DMS 273 (cell line): ENCODE data around the gene CCL15.
"Not testable (repeated sequence)": the region's sequence is repeated elsewhere in the genome, so short reads cannot be mapped to it uniquely, and the experiment has no call there.

Source experiments
- DNase-seq: peaks from one replicate; lab custom pipeline; 2025; ENCODE audit not compliant: unreplicated experiment; lab: John Stamatoyannopoulos, UW

The CCL15 gene, protein sequence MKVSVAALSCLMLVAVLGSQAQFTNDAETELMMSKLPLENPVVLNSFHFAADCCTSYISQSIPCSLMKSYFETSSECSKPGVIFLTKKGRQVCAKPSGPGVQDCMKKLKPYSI

DNA sequence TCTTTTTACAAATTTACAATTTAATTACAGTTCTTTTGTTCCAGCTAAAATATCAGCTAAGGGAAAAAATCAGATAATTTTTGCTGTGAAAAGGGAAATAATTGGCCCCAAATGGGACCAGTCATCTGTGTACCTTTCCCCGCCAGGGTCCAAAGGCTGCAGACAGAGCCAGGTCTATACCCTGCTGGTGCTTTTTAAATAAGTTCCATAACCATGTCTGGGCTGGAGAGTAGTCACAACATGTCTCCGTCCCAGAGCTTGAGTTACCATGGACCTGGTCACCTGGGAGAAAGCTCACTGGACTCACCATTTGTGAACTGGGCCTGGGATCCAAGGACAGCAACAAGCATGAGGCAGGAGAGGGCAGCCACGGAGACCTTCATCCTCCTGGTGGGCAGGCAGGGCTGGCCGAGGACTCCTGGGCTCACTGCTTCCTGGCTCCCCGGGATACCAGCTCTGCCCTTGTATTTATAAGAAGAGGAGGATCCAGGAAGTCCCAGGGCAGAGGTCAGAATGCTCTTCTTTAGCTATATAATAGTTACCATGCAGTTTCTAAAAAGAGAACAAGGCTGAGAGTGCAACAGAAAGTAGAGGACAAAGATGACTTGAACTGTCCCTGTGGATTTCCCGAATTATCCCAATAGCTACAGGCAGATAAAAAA lies at the start of gene CCL15:
TSS of gene CCL15 (minus strand) at position 444 of the 662 bp plus-strand sequence. CDS start at position 383, 61 bp downstream.
- DNase-seq: no peak

DNA sequence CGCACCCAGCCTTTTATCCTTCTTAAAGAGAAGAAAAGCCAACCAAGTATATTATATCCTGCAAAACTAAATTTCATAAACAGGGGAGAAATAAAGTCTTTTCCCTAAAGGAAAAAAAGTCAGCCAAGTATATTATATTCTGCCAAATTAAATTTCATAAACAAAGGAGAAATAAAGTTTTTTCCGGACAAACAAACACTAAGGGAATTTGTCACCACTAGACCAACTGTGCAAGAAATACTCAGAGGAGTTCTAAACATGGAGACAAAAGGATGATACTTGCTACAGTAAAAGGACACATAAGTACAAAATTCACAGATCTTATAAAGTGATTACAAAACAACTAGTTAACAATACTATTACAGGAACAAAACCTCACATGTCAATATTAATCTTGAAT lies 48.3 kb upstream of the CCL15 start:
- no peak for DNase-seq

DNA sequence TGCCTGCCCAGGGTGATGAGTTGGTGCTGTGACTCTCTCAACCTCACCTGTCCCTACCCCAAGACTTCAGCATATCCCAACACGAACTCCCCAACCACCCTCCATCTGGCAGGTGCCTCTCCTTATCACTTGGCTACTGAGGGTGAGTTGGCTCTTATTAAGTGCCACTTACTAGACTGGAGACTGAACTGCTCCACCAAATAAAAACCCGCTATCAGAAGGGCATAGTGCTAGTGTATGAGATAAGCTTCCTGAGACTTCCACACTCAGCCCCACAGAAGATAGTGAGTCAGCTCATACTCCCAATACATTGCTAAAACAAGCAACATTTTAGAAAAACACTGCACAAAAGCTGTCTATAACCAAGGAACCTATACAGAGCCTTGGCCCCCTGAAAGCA lies 46.7 kb upstream of the CCL15 start:
- no peak for DNase-seq

DNA sequence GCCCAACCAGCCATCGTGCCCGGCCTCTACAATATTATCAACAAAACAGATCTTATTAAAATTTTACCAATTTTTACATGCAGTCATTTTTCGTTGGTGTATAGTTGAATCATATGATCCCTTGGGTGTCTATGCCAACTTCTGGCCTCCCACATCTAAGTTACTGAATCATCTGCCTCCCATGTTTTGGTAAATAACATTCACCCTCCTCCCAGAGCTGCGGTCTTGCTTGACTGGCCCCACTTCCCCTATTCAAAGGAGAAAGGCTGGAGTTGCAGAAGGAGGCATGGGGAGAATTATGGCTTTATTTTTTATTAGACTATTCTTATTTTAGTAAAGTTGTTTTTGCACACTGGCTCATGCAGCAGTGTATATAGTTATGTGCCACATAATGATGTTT lies 34.9 kb upstream of the CCL15 start:
- no peak for DNase-seq

DNA sequence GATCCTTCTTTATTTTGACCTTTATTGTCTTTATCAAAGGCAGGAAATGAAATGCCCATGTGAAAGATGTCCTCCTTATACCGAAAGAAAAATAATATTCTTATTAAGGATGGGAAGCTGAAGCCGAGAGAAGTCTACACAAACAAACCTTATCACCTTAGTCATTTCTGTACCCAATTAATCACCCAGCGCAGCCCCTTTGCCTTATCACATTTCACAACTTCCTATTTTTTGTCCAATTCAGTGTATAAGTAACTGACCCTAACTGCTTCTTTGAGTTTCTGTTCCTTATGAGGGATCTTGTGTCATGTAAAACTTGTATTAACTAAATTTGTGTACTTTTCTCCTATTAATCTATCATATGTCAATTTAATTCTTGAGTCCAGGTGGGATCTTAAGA lies 32.8 kb upstream of the CCL15 start:
- DNase-seq: no peak

DNA sequence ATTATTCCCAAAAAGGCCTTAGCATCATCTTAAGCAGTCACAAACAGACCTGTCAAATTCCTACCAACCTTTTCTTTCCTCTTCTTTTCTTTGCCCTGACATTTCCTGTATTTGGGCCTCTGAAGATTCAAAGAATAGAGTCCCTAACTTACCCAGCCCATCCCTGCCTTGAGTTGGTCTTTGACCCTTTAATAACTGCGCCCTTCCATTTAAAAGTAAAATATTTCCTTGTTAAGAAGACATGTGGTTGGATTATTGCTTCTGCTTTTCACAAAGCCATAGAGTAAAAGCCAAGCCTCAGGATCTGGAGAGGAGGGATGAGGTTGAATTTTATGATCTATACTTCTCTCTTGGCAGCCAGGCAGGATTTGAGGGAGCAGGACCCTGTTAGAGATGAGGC lies 29.6 kb upstream of the CCL15 start:
- DNase-seq: no peak

DNA sequence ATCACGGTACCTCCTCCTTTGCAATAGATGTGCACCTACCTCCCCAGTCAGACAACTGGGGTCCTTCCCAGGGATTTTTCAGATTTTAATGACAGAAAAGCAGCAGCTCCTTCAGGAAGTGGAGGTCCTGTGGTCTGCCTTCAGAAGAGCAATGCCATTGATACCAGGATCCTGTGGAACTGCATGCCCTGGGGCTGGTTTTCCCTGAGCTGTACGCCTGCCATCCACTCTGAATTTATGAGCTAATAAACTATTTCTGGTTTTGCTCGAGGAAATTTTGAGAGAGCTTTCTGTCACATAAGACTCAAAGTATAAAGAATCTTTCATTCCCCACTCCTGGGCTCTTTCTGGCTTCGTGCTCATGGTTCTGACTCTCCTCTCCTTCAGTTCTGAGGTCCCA lies 26.4 kb upstream of the CCL15 start:
- DNase-seq: no peak

DNA sequence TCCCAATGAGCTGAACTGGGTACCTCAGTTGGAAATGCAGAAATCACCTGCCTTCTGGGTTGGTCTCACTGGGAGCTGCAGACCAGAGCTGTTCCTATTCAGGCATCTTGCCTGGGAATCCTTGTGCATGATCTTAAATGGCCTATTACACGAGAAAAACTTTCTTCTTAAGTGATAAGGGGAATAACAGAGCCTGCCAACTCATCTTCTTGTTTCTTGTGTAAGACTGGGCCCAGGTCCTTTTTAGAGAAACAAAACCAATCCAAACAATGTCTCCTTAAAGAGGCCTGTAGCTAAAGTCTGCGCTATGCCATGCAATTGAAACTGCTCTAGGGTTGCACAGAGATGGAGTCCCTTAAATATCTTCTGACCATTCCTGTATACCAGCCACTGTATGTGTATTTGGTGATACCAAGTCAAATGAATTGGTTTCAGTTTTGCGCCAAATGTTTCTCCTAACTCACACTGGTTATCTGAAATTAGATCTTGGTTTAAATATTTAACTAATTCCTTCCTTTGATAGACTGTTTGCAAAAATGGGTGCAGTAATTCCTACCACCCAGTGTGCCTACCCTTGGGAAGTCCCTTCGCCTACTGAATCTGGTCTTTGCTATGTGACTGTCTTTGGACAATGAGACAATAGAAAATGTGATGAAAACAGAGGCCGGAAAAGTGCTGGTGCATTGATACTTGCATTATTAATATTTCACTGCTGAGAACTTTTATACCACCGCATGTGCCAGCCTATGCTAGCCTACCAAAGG lies 22.9 kb upstream of the CCL15 start:
- DNase-seq: no peak

DNA sequence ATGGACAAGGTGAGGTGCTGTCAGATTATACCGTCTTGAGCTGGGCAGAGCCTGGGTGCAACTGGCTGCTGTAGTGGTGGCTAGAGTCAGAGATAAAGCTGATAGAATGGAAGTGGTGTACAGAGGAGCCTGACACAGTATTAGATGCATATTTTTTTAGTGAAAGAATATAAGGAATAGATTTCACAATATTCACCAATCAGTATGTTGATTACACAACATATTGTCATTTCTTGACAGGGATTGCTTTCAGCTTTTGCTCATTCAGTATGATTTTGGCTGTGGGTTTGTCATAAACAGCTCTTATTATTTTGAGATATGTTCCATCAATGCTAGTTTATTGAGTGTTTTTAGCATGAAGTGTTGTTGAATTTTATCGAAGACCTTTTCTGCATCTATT lies 18.1 kb upstream of the CCL15 start:
- no peak for DNase-seq

DNA sequence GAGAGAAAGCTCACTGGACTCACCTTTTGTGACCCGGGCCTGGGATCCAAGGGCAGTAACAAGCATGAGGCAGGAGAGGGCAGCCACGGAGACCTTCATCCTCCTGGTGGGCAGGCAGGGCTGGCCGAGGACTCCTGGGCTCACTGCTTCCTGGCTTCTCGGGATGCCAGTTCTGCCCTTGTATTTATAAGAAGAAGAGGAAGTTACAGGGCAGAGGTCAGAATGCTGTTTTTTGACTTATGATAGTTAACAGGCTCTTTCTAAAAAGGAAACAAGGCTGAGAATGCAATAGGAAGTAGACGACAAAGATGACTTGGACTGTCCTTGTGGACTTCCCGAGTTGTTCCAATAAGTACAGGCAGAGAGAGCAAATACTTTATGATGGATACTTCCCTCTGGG lies 16.4 kb upstream of the CCL15 start, which contains the start of gene CCL23:
TSS of gene CCL23 (minus strand) at position 174 of the 400 bp plus-strand sequence. CDS start at position 99, 75 bp downstream.
- no peak for DNase-seq

DNA sequence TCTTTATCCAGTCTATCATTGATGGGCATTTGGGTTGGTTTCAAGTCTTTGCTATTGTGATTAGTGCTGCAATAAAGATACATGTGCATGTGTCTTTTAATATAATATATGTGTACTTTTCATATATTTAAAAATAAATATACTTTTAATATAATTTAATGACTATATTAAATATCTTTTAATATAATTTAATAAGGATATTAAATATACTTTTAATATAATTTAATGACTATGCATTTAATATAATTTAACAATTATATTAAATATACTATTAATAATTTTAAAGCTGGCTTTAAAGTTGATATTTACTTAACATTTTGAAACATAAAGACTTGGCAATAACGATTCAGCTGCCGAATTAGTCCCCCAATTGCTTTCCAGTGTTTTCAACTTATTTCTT lies 15.2 kb upstream of the CCL15 start:
- DNase-seq: no peak

DNA sequence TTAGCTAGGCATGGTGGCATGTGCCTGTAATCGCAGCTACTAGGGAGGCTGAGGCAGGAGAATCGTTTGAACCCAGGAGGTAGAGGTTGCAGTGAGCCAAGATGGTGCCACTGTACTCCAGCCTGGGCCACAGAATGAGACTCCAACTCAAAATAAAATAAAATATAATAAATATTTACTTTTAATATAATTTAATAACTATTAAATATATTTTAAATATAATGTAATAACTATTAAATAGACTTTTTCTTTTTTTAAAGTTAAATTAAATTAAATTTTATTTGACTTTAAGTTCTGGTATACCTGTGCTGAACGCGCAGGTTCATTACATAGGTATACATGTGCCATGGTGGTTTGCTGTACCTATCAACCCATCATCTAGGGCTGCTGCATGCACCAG lies 14.5 kb upstream of the CCL15 start:
- not testable (repeated sequence) for DNase-seq

DNA sequence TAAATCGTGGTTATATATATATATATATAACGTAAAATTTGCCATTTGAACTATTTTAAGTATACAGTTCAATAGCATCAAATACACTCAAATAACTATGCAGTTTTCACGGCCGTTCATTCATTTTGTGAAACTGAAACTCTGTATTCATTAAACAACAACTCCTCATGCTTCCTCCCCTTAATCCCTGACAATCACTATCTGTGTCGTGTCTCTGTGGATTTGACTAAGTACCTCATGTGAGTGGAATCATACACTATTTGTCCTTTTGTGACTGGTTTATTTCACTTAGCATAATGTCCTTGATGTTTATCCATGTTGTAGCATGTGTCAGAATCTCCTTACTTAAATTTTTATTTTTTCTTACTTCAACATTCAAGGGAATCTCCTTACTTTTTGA lies 13.6 kb upstream of the CCL15 start:
- no peak for DNase-seq

DNA sequence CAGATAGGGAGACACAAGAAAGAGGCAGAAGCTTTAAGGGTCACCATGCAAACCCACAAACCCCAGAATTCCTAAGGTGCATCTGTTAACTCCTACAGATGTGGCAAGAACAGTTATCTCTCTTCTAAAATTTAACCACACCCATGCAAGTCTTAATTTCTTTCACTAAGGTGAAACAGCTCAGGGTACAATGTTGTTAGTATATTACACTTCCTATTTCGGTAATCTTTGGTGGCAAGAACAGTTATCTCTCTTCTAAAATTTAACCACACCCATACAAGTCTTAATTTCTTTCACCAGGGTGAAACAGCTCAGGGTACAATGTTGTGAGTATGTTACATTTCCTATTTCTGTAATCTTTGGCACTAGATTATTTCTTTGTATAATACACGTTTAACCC lies 9.8 kb upstream of the CCL15 start:
- DNase-seq: no peak

DNA sequence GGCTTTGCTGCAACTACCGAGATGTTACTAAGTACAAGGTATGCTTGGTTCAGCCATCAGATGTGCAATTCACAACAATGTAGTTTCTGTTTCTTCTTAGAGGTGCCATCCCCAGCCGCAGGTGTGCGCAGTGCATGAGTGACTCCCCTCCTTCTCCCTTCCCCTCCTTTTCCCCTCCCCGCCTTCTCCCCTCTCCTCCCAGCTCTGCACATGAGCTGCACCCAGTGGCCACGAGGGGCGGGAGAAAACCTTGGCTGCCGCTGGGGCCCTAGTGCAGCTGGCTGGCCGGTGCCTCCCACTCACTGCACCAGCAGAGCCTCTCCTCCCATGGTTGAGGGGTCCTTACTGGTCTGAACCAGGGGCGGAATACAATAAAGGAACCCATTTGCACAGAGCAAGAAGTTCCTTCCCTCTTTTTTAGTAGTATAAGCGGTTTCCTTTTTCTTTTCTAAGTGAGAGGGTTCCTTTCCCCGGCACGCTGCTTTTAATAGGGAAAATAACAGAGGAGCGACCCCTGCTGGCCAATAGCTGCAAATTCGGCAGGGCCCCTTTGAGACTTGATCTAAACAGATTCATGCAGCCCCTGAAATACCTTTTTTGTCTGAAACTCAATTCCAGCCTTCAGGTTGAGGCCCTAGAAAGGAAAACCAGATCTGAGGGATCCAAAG lies 7.8 kb upstream of the CCL15 start:
- DNase-seq: peak; percentile 58

DNA sequence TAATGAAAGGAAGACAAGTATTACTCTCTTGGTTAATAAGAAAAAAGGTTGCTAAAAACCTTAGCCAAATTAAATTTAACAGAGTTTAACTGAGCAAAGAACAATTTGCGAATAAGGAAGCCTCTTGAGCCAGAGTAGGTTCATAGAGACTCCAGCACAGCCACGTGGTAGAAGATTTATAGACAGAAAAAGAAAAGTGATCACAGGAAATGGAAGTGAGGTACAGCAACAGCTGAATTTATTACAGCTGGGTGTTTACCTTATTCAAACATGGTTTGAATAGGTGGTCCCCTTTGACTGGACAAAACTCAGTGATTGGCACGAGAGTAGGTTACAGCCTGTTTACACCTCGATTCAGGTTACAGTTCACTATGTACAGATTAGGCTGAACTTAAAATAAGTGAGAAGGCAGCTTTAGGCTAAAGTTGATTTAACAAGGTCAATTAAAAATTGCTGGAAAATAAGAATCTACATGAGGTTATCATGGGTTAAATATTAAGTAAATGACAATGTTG lies 3.3 kb upstream of the CCL15 start:
- no peak for DNase-seq

DNA sequence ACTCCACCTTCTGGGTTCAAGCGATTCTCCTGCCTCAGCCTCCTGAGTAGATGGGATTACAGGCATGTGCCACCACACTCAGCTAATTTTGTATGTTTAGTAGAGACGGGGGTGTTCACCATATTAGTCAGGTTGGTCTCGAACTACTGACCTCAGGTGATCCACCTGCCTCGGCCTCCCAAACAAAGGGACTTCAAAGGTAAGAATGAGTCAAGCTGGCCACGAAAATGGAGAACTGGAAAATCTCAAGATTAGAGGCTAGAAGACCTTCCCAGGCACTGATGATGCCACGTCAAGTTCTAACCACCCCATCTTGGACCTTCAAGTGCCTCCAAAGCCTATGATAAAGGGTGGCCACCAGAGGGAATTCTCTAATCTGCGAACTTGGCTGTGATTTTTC lies 1.3 kb upstream of the CCL15 start:
- DNase-seq: no peak

DNA sequence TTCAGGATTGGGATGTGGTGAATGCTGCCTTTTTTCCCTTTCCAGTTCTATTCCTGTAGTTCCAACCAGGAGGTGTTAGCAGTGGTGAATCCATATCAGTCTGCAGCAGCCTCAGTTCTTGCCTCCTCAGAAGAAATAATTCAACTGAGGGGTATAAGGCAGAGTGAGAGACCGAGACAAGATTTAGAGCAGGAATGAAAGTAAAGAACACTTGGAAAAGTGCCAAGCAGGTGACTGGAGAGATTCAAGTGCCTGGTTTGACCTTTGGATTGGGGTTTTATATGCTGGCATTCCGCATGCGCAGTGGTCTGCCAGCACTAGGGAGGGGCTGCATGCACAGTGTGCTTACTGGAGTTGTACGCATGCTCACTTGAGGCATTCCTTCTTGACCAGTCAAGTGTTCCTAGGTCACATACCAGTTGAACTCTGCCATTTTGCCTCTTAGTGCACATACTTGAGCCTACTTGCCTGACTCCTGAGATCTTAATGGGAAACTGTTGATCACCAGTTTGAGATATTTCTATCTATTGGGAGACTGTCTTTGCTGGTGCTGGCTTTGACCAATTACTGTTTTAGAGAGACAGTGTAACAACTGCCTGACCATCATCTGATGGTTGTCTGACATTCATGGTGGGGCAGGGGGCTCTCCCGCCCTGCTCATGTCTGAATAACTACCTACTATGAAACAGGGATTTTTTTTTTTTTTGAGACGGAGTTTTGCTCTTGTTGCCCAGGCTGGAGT lies 680 bp upstream of the CCL15 start:
- no peak for DNase-seq

DNA sequence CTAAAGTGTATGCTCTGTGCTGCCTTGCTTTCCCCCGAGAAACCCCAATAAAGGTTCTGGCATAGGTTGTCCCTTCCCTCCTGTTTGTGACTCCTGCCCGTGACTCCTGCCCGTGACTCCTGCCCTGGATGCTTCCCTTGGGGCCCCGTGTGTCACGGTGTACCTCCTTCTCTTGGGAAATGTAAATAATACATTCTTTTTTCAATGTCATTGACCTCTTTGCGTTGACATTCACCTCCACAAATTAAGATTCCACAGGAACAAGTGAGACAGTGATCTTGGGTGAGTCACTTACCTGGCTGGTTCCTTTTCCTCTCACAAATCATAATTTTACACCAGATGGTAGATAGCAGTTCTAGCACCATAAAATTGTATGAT lies 632 bp downstream of the CCL15 start:
- DNase-seq: no peak

DNA sequence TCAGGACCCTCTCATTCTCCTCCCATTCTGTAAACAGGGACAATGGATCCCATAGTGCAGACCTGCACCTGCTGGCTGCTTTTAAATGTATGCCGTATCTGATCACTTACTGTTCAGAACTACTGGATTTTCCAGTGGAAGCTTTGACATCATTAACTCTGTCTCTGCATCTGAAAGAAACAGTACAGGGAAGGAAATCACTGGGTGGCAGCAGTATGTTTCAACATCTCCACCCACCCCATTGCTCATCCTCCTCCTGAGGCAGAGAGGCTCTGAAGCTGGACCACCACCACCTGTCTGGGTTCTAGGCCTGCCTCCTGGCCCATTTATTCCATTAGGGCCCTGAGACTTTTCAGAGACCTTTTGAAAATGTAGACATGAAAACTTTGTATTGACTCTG lies 2.6 kb downstream of the CCL15 start:
- DNase-seq: no peak

DNA sequence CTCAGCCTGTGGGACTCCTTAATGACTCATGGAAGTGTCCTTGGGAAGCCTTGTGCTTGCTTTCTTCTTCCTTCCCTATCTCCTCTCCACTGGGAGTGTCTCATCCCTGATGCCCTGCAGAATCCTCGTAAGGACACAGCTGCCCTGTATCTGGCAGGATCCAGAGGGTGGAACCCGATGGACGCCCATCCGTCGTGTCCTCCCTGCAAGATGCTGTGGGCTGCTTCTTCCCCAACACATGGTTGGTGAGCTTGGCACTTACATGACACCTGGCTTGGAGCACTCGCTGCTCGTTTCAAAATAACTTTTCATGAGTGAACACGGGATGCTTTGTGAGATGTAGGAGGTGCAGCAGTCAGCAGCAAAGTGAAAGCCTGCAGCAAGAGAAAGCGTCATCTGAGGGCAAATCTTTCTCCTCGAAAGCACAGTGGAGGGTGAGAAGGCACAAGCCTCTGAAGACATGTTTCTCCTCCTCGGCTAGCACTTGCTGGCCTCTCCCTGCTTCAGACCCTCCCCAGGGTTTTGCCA lies 3.3 kb downstream of the CCL15 start:
- DNase-seq: no peak
